ENCODE data around the gene TMEM120B.
"Not testable (repeated sequence)": the region's sequence is repeated elsewhere in the genome, so short reads cannot be mapped to it uniquely, and the experiment has no call there.

TMEM120B gene

DNA sequence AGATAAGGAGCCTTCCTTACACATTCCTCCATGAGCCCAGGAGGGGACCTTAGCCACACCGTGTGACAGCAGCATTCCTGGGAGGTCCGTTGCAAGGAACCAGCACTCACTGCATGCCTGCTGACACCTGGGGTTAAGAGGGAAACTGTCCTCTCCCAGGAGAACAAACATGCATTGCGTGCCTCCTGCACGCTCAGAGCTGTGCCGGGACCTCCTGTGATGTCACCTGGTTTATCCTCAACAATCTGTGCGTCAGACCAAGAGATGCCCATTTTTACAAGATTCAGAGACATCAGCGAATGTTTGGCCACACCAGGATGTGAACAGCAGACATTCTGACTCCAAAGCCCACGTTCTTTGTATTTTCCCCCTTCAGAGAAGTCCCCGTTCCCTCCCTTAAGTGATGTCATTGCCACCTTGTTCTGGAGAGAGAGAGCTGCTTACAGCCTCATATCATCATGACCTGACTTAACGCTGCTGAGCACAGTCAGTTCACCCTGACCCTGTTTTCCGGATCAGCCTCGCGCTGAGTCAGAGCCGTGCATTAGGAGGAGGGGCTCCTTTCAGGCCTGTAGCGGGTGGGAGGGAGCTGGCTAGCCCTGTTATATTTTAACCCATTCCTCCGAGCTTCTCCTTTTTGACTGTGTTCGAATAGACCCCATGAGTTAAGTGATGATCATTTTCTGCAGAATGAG, 36.2 kb downstream of the TMEM120B start:
- DNase-seq: peak; percentile 36 to 49

DNA sequence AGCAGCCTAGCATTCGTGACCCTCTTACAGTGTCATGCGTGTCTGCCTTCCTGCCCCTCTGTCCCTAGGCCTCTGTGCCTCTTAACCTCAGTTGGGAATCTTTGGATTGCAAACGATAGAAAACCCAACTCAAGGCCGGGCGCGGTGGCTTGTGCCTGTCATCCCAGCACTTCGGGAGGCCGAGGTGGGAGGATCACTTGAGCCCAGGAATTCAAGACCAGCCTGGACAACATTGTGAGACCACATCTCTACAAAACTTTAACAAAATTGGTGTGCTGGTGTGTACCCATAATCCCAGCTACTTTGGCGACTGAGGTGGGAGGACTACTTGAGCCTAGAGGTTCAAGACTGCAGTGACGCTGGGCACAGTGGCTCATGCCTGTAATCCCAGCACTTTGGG, 36.7 kb downstream of the TMEM120B start:
- DNase-seq: no peak

DNA sequence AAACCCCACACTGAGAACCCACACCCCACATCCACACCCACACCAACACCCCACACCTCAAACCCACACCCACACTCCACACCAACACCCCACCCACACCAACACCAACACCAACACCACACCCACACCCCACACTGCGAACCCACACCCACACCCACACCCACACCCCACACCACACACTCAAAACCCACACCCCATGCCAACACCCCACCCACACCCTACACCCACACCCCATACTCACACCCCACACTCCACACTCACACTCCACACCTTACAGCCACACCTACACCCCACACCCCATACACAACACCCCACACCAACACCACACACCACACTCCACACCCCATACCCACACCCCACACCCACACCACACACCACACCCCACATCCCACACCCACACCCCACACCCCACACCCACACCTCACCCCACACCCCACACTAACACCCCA, 38.0 kb downstream of the TMEM120B start:
- DNase-seq: no peak

DNA sequence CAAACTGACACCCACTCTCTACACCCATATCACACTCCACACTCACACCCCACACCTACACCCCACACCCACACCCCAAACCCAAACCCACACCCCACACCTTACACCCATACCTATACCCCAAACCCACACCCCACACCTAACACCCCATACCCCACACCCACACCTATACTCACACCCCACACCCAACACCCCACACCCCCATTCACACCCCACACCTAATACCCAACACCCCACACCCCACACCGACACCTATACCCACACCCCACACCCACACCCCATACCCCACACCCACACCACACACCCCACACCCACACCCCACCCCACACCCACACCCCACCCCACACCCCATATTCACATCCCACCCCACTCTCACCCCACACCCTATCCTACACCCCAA, 38.5 kb downstream of the TMEM120B start:
- DNase-seq: no peak

DNA sequence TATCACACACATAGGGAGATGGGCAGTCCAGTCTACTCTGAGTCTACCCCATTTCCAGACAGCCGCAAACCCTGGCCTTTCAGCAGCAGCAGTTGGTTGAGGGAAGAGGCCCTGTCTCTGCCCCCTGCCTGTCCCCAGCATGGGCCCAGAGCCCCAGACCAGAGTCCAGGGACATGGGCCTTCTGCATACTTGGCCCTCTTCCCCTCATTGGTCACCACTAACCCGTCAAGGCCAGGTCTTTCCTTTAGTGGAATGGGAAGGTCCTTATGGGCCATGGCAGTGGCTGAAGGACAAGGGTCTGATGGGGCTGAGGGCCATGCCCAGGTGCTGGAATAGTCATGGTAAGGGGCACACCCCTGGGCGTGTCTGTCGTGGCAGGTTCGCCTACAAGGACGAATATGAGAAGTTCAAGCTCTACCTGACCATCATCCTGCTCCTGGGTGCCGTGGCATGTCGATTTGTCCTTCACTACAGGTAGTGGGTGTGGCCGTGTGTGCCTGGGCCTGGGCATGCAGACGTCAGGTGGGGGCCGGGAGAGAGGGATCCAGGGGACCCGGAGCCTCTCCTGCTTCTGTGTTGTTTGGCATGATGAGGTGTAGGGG, 39.3 kb downstream of the TMEM120B start:
- DNase-seq: no peak

DNA sequence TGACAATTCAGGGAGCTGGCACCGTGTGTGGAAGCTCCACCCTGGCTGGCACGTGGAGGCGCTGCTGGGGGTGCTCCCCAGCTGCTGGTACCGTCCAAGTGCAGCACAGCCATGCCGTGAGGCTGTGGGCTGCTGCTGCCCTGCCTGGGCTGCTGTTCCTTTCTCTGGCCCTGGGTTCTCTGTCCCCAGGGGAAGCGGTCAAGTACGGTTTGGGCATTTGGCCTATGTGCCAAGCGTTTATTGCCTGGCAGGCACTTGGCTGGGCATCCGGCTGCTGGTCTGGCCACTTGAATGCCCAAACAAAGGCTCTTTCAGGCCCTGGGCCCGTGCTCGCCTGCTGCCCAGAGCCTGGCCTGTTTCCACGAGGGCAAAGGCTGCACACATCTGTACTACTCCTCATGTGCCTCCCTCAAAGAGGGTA, 41.3 kb downstream of the TMEM120B start:
- DNase-seq: no peak

DNA sequence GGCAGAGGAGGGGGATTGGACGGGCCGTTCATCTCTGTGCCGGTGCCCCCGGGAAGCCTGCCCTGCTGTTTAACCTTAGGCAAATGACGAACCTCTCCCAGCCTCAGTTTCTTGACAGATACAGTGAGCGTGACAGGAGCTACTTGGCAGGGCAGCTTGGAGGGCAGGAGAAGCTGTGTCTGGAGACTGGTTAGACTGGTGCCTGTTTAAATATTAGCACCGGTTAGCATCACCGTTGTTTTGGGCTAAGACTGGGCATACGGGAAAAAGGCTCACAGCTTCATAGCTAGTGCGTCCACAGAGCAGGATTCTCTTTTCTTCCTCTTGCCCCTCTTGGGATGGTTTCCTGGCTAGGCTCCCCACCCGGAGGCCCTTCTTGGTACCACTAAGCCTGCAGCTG, 42.3 kb downstream of the TMEM120B start:
- no peak for DNase-seq

DNA sequence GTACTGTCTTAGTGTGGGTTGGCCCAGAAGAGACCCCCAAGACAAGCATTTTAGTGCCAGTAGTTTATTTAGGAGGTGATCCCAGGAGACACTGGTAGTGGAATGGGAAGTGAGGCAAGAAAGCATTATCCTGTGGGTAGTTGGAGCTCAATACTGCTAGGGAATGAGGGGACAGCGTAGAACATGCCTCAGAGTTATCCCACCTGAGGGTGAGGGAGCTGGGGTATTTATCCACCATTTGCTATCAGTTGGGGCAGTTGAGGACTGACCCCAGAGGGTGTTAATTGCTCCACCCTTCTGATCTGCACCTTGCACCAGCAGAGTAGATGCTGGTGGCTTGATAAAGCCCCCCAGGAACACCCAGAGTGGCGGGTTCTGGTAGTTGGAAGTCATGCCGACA, 43.0 kb downstream of the TMEM120B start:
- no peak for DNase-seq

DNA sequence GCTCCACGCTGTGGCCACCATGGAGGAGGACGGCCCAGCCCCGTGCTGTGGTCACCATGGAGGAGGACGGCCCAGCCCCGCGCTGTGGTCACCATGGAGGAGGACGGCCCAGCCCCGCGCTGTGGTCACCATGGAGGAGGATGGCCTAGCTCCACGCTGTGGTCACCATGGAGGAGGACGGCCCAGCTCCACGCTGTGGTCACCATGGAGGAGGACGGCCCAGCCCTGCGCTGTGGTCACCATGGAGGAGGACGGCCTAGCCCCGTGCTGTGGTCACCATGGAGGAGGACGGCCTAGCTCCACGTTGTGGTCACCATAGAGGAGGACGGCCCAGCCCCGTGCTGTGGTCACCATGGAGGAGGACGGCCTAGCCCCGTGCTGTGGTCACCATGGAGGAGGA, 46.0 kb downstream of the TMEM120B start:
- not testable (repeated sequence) for DNase-seq

DNA sequence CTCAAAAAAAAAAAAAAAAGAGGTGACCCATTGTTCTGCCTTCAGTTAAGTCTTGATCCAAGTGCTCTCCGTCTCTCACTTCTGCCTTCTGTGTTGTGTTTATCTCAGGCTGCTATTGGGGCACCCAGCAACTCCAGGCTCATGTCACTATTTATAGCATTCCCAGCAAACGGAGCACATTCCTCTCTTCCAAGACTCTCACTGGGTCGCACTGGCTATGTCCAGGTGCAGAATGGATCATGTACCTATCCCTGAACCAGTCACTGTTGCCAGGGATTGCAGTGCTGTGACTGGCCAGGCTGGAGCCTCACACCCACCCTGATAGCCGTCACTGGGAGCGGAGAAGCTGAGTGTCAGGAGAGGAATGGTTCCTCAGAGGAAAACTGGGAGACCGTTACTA, 49.7 kb downstream of the TMEM120B start:
- DNase-seq: no peak

DNA sequence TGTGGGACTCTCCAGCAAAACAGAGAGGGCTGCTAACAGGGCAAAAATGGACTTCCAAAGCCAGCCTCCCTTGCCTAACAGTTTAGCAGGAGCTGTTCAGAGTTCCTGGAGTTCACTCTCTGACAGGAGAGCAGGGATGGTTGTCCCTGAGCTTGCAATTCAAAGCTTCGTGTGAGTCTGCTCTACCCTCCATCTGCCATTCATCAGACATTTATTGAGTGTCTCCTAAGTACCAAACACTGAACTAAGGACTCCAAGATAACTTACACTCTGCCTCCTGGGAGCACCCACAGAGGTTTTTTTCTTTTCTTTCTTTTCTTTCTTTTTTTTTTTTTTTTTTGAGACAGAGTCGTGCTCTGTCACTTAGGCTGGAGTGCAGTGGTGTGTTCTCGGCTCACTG, 52.3 kb downstream of the TMEM120B start:
- no peak for DNase-seq

DNA sequence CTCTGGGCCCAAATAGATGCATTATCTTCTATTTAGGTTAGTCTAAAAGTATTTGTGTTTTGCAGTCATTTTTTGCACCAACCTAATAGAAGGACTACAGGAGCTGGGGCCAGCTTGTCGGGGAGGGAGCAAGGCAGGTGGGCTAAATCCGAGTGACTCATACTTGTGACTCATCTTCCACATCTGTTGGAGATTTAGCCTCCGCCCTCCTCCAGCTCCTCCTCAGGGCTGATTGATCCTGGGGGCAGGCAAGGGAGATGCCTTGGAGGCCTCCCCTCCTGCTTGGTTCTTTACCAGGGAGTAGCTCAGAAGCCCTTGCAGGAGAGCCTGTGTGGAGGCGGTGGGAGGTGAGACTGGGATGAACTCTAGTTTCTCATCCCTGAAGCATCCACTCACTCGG, 53.0 kb downstream of the TMEM120B start:
- DNase-seq: no peak

DNA sequence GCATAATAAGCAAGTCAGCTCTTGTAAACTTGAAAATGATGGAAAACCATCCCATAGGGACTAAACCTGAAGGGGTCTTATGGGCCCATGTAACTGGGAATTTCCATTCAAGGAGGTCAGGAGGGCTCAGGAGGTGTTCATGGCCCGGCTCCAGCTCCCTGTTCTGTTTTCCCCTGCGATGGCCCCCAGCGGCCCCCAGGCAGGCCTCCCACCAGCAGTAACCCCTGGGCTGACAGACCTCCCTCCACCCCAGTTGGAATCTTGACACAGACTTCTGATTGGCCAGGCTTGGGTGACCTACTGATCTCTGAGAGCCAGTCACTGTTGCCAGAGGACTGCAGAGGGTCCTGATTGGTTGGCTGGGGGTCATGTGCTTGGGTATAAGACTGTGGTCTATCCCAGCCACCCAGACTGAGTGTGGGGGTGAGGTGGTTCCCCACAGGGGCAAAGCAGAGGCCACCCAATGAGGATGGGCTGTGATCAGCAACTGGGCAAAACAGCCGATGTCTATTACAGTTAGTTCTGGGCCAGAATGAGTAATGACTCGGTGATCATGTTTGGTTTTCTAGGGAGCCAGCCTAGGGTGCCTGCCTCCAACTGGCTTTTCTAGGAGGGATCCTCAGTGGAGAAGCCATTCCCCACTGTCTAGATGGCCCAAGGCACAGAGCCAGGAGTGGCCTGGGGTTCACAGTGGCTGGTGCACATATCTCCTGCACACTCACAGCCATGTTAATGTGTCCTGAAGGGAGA, 53.9 kb downstream of the TMEM120B start:
- DNase-seq: no peak

DNA sequence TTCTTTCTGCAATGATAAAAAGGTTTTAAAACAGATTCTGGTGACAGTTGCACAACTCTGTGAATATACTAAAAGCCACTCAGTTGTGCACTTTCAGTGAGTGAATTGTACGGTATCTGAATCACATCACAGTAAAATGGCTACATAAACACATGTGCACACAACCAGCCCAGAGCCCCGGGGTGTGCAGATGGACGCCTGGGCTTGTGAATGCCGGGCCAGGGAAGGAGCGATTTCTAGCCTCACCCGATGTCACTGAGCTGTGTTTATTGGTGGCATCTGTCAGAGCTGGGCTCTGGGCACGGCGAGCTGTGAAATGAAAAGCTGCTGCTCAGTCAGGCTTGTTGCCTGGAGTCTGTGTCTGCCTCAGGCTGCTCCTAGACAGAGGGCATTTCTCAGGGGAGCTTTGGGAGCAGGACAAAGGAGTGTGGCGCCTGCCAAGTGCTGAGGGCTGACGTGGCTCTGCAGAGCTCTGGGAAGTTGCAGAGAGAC, 55.0 kb downstream of the TMEM120B start:
- DNase-seq: no peak

DNA sequence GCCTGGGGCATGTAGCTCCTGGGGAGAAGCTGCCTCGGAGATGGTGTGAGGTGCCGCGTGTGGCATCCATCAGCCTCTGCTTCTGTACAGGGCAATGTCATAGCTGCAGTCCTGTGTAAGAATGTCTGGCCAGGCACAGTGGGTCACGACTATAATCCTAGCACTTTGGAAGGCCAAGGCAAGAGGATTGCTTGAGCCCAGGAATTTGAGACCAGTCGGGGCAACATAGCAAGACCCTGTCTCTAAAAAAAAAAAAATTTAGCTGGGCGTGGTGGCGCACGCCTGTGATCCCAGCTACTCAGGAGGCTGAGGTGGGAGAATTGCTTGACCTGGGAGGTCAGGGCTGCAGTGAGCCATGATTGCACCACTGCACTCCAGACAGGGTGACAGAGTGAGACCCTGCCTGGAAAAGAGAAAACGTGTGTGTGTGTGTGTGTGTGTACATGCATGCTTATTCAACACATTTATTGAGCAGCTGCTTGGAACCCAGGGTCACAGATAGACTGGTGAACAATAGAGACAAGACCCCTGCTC, 56.8 kb downstream of the TMEM120B start:
- DNase-seq: no peak

DNA sequence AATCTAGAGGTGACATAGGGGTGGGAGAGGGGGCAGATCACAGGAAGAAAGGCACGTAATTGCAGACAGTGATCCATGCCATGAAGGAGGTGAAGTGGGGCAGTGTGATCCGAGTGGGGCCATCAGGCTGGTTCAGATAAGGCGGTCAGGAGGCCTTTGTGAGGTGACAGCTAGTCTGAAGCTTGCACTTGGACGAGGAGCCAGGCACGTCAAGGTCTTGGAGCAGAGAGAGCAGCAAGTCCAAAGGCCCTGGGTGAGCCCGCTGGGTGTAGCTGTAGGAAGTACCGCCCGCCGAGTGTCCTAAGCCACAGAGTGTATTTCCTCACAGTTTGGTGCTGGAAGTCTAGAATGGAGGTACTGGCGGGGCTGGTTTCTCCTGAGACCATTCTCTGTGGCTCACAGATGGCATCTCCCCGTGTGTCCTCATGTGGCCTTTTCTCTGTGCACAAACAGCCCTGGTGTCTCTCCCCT, 57.3 kb downstream of the TMEM120B start:
- no peak for DNase-seq

DNA sequence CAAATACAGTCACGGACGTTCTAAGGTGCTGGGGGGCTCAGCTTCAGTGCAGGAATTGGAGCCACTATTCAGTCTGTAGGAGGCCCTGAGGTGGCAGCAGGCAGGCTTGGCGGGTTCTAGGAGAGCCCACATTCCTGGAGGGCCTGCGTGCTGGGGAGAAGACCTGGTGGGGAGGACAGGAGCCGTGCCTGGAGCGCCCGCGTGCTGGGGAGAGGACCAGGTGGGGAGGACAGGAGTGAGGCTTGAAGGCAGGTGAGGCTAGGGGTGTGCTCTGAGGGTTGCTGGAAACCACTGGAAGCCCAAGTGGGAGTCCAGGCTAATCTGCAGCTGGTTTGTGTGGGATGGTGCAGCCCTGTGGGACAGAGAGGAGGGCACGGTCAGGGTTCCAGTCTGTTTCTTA, 57.8 kb downstream of the TMEM120B start:
- no peak for DNase-seq

DNA sequence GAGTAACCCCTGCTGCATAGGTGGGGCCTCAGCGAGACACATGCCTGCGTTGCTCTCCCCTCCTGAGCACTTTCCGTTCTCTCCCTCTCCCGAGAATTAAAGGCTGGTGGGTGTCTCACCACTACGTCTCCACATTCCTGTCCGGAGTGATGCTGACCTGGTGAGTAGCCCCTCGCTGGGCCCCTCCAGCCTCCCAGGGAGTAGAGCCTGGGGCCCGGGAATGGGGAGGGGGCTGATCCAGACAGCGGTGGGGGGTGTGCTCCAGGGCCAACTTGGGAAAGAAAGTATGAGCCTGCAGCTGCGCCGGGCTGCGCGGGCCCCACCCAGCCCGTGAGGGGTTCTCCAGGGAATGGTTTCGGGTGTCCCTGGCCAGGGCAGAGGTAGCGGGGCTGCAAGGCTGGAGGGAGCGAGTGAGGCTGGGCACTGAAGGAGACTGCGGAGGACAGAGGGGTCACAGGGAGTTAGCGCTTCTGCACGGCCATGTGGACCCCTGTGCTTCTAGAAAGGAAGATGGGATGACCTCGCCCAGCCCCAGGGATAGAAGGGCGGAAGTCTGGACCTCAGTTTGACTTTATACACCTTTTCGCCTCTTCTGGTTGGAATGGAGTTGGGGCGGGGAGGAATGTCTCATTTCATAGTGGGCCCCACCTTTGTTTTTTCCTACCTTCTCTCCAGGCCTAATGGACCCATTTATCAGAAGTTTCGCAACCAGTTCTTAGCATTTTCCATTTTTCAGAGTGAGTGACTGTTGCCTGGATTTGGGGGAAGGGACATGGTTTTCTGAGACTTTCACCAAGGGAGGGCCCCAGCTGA, 58.5 kb downstream of the TMEM120B start:
- no peak for DNase-seq

DNA sequence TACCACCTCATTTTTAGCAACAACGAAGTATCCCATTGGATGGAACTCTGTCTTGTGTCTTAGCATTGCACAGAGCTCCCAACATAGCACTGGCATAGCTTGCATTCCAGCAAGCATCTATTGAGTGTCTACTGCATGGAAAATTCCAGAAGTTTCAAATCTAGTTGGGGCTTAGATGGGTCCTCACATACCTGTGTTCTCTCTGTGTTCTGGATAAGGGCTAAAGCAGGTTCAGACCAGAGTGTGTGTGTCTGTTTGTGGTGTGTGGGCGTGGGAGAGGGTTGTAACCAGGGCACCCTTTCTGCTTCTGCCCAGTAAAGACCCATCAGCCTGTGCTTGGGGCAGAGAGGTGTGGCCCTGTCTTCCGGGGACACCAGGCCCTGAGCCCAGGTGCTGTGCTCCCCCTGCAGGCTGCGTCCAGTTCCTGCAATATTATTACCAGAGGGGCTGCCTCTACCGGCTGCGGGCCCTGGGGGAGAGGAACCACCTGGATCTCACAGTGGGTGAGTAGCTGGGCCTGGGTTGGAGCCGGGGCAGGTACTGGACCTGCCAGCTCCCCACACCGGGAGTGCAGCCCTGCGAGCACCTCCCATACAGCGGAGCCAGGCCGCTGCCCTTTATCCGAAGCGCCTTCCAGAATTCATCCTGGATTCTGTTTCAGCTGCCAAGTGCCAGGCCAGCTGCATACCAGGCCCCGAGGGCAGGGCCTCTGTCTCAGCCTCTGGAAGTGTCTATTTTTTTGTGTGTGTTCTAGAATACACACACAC, 60.6 kb downstream of the TMEM120B start:
- DNase-seq: peak; percentile 84 to 87

DNA sequence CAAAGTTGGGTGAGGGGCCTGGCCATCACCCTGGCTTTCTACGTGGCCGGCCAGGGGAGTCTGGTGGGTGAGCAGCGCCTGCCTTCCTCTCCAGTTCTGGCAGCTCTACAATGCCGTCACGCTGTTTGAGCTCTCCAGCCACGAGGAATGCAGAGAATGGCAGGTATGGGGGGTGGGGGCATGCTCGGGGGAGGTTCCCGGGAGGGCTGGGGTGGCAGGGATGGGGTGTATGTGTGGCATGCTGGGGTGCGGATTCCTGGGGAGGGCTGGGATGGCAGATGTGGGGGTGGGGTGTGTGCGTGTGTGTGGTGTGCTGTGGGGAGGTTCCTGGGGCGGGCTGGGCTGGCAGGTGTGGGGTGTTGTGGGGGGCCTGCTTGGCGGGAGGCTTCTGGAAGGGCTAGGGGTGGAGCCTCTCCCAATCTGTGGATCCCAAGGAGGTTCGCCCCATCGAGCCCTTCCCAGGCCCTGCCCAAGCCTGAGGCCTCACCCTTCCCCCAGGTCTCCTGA, 62.5 kb downstream of the TMEM120B start:
- no peak for DNase-seq

DNA sequence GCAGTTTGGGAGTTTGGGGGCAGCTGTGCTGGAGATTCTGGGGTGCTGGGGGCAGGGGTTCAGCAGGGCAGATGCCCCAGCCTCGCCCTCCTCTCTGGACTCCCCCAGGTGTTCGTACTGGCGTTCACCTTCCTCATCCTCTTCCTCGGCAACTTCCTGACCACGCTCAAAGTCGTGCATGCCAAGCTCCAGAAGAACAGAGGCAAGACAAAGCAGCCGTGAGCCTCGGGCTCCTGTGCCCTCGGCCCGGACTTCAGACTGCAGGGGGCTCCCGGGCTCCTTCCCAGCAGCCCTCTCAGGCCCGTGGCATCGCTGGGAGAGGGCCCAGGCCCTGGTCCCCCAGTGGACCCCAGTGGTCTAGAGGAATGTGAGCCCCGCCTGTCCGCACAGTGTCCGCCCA, 62.9 kb downstream of the TMEM120B start:
- peak; percentile 21 to 22 for DNase-seq
